NCI-H2029 (cell line): ENCODE results near the gene TECPR1.
"Not testable (repeated sequence)": the region's sequence is repeated elsewhere in the genome, so short reads cannot be mapped to it uniquely, and the experiment has no call there.

Experiments used
- DNase-seq: peaks from one replicate; lab custom pipeline; 2025; lab: John Stamatoyannopoulos, UW

The TECPR1 gene

DNA sequence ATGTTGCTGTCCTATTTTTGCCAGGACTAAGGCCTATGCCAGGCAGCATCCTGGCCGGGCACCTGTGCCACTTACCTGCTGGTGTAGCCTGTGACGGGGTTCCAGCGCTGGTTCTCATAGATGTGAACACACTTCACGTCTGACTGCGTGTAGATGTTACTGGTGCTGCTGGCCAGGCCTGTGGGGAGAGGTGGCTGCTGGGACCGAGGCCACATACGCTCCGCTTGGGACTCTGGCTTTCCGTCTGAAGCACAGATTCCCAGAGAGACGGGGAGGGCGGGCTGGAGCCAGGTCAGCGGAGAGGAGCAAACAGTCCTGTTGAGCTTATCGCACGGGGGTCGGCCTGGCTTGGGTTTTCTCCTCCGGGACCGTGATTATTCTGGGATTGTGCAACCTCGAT lies 24.1 kb downstream of the TECPR1 start:
- no peak for DNase-seq

DNA sequence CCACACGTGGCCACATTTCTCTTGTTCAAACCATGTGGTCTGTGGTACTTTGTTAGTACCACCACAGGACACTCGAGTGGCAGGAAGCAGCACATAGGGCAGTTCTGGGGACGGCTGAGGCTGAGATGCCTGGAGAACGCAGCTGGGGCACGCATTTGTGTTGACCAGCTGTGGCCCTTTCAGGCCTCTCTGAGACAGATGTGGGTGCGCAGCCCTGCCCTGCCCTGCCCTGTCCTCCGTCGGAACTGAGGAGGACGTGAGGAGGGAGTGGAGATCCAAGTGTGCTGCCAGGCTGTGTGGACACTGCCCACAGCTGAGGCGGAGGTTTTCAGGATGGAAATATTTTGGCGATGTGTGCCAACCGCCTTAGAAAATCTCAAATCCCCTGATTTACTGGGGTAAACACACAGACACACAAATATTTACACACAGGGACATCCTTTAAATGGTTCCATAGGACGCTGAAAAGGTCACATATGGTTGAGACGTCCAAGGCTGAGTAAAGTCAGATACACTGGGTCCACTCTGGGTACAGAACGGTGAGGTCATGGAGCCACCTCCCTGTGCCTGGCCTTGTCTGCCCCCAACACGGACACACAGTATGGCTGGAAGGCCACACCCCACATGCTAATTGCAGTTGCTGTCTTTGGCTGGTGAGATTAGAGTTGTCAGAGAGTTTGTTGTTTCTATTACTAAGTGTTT lies 26.0 kb downstream of the TECPR1 start:
- DNase-seq, result no peak

DNA sequence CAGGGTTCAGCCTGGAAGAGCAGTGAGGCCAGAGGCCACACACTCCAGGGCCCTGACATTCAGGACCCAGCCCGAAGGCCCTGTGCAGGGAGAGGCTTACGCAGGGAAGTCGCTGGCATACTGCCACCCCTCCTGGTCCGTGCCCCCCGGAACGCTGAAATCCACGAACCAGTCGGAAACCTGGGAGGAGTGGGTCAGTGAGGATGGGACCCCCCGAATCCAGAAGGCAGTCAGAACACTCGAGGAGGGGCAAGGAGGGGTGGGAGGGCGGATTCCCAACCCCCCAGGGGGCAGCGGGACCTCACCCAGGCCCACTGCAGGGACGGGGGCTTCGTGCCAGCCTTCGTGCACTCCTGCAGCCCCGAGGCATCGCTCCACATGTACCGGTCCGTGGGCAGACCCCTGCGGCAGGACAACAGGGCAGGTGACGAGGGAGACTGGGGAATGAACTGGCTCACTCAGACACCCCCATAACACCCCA lies 27.3 kb downstream of the TECPR1 start:
- no peak for DNase-seq

DNA sequence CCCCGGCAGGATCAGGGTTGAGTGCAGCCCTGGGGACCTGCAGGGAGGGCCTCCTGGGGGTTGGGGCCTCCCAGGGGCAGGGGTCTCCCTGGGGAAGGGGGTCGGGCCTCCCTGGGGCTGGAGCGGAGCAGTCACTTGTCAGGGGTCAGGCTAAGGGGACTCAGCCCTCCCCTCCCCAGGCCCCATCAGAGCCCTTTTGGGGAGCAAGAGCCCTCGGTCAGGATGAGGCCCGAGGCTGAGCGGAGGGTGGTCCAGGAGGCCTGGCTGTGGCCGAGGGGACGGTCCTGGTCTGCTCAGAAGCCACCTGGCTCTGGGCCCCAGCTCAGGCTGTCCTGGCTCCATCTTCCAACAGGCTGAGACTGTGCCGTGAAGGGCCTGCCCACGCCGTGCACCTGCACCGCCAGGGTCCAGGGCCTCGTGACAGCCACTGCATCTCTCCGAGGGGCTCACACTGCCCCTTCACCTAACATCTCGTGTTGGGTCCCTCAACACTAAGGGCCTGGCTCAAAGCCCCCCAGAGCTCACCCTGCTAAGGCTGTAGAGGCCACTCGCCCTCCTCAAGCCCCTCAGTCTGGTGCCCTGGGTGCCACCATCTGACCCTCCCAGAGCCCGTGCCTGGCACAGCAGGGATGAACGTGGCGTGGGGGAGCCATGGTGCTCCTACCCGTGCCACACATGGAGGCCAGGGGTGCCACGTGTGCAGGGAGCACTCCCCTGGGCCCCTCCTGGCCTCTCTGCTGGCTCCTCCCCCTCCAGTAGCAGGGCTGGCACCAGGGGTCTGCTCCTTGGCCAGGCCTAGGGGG lies 27.9 kb downstream of the TECPR1 start:
- DNase-seq, result no peak

DNA sequence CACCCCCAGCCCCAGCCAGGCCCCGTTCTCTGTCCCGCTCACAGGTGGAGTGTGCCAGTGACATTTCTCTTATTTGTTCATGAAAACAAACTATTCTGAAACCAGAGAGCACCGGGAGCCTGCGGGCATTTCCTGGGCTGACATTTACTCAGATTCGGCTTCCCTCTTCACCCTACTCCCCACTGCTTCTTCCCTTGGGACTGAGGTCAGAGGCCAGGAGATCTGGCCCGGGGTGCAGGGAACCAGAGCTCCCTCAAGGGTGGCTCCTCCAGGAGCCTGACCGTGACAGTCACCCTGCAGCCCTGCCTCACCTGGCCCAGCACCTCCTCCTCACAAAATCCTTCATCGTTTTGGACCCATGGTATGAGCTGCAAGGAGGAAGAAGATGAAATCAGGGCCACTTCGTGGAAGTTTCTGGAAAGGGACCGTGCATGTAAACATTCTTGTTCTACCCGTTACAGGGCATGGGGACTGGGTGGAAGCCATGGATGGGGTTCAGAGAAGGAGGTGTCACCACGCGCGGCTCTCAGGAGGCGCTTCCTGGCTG lies 28.6 kb downstream of the TECPR1 start:
- no peak for DNase-seq

DNA sequence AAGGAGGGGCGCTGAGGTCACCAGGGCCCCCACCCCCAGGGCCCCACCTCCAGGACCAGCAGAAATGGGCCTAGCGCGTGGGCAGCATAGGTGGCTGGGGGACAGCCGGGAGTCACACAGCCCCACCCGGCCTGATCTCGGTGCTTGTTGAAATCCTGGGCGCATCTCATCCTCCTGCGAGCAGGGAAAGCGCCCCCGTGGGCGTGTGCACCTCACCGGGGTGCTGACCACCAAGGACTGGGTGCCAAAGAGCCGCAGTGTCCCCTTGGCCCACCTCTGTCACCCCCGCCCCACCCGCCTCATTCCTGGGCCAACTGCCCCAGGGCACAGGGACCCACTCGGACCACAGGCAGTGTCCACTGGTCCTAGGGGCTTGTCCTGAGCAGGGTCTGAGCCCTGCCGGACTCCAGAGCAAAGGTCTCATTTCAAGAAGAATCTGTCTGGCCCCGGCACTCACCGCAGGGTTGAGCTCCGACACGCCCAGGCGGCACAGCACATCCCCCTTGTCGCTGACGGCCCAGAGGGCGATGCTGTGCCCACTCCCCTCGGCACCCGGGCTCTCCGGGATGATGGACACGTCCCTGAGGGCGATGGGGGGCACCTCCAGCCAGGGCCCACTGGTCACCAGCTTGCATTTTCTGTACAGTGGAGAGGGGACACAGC lies 29.4 kb downstream of the TECPR1 start:
- DNase-seq, result no peak

DNA sequence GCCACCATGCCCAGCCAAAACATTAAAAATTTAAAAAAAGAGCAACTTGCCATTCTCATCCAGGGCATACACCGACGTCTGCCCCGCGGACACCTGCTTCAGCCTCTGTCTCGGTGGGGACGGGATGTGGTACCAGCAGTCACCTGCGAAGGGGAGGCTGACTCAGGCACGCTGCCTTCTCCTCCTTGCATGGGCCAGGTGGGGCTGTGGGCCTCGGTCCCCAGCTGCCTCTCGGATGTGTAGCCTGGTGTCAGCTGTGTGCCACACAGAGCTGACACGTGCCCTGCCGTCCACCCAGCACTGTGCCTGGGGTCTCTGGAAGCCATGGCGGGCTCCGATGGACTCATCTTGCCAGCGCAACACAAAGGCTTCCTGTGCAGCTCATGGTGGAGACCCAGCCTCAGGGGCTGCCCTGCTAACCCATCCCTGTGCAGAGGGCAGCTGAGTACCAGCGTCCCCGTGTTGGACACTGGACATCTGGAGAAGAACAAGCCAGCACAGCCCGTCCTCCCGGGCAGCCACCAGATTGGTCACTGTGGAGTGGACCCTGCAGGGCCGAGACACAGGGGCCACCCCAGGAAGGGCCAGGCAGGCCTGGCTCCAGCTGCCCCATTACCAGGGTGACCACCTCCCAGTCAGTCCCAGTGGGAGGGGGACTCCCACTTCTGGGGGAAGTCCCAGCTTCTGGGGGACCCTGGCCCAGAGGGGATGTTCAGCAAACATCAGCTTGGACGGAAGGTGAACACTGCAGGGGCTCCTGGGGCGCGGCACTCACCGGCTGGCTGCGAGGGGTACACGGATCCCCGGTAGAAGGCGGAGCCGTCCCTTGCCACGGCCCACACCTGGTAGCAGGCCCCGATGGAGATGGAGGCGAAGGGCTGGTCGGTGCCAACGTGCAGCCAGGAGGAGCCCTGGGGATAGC lies 30.2 kb downstream of the TECPR1 start:
- DNase-seq, result no peak

DNA sequence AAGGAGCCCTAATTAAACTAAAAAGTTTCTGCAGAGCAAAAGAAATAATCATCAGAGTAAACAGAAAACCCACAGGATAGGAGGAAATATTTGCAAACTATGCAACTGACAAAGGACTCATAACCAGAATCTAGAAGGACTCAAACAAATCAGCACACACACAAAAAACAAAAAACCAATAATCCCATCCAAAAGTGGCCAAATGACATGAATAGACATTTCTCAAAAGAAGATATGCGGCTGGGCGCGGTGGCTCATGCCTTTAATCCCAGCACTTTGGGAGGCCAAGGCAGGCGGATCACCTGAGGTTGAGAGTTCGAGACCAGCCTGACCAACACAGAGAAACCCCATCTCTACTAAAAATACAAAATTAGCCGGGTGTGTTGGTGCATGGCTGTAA lies 32.6 kb downstream of the TECPR1 start:
- DNase-seq, result not testable (repeated sequence)

DNA sequence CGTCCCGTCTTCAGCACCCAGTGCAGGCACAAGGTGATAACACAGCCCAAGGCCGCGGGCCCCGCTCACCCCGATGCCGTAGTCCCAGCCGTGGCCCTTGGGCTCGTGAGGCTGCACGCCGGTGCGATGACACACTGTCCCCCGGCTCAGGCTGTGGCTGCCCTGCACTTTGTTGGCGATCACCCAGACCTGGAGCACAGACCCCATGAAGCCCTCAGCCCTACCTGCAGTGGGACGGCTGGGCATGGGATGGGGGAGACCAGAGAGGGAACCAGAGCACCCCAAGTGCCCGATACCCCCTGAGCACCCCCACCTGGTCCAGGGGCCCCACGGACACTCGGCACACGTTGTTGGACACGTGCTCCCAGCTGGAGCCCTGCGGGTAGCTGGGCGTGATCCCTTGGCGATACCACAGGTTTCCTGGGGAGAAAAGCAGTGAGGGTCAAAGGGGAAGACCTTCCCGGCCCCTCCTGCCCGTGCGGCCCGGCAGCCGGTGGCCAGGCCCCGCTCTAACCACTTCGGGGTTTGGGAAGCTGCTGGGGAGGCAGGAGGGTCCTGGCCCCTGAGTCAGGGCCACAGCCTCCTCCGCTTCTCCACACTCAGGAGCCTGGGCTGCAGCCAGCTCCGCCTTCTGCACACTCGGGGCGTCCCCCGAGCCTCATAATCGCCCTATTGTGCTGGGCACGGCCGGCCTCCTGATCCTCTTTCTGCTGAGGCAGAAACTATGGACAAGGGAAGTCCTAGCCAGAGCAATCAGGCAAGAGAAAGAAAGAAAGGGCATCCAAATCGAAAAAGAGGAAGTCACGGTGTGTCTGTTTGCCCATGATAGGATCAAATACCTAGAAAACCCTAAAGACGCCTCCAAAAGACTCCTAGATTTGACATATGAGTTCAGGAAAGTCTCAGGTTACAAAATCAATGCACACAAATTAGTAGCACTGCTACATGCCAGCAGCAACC lies 34.1 kb downstream of the TECPR1 start:
- no peak for DNase-seq

DNA sequence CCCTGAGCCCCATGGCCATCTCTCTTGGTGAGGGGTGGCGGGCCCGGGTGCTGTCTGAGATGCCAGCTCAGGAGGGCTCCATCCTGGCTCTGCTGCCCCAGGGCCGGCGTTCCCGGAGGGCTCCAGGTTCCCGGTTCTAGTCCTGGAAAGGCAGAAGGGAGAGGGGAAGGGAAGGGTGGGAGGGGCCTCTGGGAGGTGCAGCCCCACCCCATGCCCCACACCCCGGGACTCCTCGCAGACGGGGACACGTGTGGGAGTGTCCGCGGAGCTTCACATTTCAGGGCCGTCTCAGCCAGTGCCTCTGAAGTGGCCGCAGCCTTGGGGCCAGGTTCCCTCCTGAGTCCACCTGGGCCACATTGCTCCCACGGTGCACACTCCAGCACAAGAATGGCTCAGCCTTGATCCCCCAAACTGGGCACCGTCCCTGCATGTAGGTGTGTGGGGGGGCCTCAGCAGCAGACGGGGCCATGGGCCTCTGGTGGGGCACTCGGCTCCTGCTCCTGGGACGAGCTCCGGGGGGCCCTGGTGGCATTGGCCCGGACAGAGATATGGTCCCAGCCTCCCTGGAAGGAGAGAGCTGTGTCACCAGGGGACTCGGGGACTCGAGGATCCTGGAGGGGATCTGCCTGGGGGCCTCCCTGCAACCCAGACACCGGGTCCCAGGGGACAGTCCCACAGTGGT lies 35.0 kb downstream of the TECPR1 start:
- DNase-seq, result no peak

DNA sequence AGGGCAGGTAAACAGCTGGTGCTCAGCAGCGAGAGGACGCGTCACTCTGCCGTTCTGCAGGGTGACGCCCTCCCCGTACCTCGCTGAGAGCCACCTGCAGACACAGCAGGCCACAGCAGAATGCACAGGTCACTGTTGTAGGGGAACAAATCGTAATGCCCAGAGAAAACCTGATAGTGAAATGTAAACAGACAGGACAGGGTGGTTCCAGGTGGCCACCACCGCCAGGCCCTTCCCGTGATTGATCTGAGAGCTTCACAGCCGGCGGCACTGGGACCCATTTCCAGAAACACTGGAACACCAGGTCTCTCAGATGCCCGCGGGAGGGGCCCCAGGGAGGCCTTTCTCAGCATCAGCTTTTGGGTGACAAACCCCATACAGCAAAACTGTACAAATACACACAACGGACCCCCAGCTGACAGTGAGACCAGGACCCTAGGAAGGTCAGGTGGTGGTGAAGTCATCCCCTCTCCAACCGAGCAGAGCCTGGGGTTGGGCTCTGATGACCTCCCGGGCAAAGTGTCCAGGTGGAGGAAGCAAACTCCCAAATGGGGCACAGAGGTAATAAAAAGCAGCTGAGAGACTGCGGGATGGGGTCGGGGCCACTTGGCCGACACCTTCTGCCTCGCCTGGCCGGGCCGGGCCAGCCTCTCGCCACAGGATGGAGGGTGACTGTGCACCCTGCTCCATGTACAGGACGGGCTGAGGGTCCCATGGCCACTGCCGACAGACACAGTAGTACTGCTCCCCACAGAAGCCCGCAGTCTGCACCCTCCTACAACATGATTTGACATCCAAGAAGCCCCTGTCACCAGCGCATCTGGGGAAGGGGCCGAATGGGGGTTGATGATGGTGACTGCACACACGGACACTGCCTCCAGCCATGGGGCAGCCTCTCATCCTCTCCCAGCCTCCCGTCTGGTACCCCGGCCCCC lies 36.2 kb downstream of the TECPR1 start:
- peak; percentile 46 for DNase-seq

DNA sequence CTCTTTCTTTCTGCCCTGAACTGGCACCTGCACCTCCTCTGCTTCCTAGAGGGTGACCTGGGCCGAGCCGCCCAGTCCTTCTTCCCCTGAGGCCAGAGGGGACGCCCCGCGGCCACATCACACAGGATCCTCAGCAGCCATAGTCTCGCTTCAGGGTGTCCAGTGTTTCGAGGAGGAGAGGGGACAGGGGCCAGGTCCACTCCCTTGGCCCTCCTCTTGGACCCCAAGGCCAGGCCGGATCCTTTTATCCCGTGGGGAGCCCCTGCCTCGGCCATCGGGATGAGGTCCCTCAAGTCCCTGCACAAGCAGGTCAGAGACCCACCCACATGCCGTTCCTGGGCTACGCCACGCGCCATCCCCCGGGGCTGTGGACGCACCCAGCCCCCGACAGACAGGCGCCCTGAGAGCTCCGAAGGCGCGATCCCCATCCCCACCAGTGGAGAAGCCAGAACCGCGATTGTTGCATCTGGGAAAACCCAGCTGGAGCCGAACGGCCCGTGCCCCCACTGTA lies 37.2 kb downstream of the TECPR1 start:
- DNase-seq, result no peak

DNA sequence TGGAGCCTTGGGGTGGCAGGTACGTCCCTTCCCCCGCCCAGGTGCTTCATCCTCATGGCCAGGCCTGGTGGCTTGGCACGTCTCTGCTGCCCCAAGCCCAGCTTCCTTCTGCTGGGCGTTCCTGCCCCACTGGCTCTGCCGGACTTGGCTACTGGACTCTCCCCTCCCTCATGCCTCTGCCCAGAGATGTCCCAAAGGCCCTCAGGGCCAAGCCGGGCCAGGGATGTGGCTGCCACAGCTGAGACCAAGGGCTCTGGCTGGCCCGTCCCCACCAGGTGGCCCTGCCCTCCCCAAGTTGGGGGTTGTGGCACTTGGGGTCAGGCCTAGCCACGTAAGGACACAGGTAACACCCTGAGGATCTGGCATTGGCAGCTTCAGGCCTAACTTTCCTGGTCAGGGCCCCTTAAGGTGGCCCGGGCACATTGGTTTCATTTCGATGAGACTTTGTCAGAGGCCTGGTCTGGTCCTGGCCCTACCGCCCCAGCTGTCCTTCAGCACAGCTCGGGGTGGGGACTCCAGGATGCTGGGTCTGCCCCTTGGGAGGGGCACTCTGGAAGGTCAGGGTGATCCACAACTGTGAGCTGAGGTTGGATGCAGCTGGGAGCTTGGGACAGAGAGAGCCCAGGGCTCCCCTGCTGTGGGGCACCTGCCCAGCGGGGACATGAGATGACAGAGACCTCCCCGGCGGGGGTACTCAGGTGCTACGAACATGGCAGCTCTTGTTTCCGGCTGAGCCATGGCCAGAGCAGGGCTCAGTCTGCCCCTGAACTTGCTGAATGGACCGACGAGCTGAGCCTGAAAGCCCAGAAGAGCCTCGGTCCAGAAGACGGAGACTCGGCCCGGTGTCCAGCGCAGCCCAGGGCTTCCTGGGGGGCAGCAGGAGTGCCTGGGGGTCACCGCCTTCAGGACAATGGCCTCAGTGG lies 37.9 kb downstream of the TECPR1 start:
- DNase-seq, result no peak

DNA sequence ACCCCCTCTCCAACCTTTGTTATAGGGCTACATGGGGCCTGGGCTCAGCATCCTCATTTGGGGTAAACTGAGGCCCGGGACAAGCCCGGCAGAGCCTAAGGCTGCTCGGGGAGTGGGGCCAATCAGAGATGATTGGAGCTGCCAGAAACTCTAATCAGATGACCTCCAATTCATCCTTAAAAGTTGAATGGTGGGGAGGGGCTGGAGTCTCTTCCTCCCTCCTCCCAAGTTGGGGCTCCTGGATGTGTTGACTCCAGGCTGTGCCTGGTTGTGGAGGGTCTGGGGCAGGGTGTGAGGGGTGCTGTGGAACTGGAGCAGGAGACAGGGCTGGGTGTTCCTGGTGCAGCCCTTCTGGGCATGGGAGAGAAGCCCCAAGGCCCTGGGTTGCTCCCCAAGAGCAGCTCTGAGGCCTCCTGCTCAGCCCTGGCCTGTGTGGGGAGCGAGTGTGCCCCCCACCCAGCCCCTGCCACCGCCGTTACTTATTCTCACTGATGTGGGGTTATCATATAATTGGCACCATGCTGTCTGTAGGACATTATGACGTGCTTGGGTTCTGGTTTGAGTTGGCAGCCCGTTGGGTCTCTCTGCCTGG lies 38.6 kb downstream of the TECPR1 start:
- DNase-seq, result no peak

DNA sequence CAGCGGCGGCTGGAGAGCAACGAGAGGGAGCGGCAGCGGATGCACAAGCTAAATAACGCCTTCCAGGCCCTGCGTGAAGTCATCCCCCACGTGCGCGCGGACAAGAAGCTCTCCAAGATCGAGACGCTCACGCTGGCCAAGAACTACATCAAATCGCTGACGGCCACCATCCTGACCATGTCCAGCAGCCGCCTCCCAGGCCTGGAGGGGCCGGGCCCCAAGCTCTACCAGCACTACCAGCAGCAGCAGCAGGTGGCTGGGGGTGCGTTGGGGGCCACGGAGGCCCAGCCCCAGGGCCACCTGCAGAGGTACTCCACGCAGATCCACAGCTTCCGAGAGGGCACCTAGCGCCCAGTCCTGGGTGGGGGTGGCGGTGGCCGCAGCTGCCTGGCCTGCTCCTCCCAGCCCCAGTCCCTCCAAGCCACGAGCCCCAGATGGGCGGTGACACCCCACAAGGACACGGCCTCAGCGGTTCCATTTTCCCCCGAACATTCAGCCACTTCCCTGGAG lies 39.4 kb downstream of the TECPR1 start:
- no peak for DNase-seq

DNA sequence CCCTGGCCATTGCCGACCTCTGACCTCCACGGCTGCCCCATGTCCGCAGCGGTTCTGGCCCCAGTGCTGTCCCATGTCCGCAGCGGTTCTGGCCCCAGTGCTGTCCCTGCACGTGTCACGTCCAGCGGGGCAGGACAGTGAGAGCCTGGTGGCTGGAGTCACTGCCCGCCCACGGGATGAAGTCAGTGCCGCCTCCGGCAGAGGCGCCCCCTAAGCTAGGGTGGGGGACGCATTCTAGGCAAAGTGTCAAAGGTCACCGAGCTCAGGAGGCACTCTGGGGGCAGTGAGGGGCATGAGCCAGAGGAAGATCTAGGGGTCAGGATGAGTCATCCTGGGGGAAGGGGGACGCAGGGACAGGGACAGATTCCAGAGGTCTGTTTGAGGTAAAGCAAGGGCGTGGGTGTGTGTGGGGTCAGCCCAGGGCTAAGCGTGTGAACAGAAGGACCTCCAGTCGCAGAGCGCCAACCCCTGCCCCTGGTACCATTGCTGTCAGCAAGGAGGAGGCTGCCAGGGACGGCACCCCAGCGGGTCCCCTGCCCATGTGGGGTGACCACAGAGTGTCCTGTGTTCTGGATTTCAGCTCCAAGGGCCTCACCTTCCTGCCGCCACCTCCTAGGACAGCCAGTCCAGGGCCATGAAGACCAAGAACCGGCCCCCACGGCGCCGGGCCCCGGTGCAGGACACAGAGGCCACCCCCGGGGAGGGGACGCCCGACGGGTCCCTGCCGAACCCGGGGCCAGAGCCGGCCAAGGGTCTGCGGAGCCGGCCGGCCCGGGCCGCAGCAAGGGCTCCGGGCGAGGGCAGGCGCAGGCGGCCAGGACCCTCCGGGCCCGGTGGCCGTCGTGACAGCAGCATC lies 40.1 kb downstream of the TECPR1 start:
- no peak for DNase-seq
